Vagina (tissue), 2 donors: ENCODE results near the gene PYDC1.
"Not testable (repeated sequence)": the region's sequence is repeated elsewhere in the genome, so short reads cannot be mapped to it uniquely, and the experiment has no call there.

Source experiments
- POLR2AphosphoS5 ChIP-seq, 2 donors: sonication (generic); formaldehyde crosslinking; IDR thresholded peaks; one replicate each; pipeline ENCODE4 v1.9.0; 2017; ENCODE audit warnings: antibody characterized with exemption in 2 of 2, mild to moderate bottlenecking in 2 of 2, low read depth in 1 of 2; ENCODE audit not compliant: insufficient read depth in 1 of 2
- TF ChIP-seq, protein P1 (sequence below), 3 experiments: fragments of 450-650 bp in 2 of 3; fragments of 200-600 bp in 1 of 3; sonication (generic) in 1 of 3; IDR thresholded peaks; one replicate each; pipeline ENCODE4 v1.5.1; 2017 to 2019; ENCODE audit warnings: antibody characterized with exemption in 3 of 3, mild to moderate bottlenecking in 2 of 3, moderate library complexity in 2 of 3

DNA sequence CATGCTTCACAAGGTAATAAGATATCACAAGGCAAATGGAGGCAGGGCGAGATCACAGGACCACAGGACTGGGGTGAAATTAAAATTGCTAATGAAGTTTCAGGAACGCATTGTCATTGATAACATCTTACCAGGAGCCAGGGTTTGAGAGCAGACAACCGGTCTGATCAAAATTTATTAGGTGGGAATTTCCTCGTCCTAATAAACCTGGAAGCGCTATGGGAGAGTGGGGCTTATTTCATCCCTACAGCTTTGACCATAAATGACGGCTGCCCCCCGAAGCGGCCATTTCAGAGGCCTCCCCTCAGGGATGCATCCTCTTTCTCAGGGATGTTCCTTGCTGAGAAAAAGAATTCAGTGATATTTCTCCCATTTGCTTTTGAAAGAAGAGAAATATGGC lies 28.7 kb upstream of the PYDC1 start:
- TF ChIP-seq, protein P1, sequence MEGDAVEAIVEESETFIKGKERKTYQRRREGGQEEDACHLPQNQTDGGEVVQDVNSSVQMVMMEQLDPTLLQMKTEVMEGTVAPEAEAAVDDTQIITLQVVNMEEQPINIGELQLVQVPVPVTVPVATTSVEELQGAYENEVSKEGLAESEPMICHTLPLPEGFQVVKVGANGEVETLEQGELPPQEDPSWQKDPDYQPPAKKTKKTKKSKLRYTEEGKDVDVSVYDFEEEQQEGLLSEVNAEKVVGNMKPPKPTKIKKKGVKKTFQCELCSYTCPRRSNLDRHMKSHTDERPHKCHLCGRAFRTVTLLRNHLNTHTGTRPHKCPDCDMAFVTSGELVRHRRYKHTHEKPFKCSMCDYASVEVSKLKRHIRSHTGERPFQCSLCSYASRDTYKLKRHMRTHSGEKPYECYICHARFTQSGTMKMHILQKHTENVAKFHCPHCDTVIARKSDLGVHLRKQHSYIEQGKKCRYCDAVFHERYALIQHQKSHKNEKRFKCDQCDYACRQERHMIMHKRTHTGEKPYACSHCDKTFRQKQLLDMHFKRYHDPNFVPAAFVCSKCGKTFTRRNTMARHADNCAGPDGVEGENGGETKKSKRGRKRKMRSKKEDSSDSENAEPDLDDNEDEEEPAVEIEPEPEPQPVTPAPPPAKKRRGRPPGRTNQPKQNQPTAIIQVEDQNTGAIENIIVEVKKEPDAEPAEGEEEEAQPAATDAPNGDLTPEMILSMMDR (IDR thresholded peaks at IDR 0.05), result not testable (repeated sequence)
- TF ChIP-seq POLR2AphosphoS5 (IDR thresholded peaks at IDR 0.05; ENCODE audit: insufficient read depth in 1 of 2, low read depth in 1 of 2), result not testable (repeated sequence)
